HT-29 (cell line): ENCODE data around the gene PIGU. TPM values are rescaled to one million over a fixed set of nuclear protein-coding genes. Genes with fewer than 3 reads are reported as not detected.
"Not testable (repeated sequence)": the region's sequence is repeated elsewhere in the genome, so short reads cannot be mapped to it uniquely, and the experiment has no call there.

Experiments used
- DNase-seq: peaks from one replicate; pipeline ENCODE4 v3.0.0-alpha.2; 2015; ENCODE audit warnings: low spot score
- total RNA-seq: library from RNA; depleted of rRNA; stranded (reverse); fragments of >200 nt; shearing (Covaris generic); gene quantifications from 2 replicates; pipeline ENCODE4 v1.2.3, GENCODE V29; 2014

Gene PIGU
- total RNA-seq, 1 experiment from 2014 or later = 36.2 TPM

- no peak for DNase-seq
These were observed 141.5 kb downstream of the PIGU start for GRCh38 chr20:34535301-34535840.

GRCh38 chr20:34534391-34535165 lies 142.3 kb downstream of the PIGU start:
- no peak for DNase-seq

- DNase-seq = no peak
These were observed 144.1 kb downstream of the PIGU start for GRCh38 chr20:34532756-34533155.

DNA sequence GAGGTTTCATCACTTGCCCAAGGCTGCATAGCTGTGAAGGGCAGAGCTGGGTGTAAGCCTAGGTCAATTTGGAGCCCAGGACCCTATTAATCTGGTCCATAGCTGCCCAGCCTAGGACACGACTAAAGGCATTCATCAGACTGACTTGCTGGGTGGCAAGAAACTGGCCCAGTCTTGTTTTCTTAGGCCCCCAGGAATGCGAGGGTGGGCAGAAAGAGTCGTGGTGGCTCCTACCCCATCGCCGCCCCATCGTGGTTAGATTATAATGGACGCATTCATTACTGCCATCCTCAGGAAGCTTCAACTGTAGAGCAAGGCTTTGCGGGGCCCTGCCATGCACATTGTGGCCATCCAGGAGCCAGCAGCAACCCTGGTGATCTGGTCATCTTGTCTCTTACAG lies 144.6 kb downstream of the PIGU start:
- peak; percentile 83 for DNase-seq

DNA sequence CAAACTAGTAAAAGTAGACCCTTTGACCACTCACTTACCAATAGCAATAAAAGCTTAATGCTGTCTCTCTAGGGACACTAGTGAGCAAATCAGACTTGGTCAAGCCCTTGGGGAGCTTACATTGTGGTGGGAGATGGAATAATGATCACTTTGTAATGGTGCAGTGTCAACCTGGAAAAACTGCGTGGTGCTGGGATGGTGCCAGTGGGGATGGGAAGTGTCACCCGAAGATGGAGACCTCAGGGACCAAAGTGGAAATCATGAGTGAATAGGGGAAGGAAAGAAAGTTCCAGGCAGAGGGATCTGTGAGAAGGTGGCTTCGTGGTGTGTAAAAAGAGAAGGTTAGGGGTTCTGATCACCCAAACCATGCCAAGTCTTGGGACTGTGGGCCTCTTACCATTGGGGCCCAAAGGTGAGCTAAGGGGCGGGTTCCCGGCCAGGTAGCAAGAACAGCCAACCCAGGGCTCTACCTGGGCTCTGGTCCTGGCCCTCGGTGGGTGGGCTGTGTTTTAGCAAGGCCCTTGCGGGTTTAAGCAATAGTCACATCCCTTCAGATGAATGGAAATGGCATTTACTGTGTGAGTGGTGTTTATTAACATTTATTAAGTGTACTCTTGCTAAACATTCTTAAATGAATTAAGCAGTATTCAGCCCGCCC lies 145.2 kb downstream of the PIGU start:
- no peak for DNase-seq

- no peak for DNase-seq
These were observed 146.6 kb downstream of the PIGU start for GRCh38 chr20:34530342-34530741.

DNA sequence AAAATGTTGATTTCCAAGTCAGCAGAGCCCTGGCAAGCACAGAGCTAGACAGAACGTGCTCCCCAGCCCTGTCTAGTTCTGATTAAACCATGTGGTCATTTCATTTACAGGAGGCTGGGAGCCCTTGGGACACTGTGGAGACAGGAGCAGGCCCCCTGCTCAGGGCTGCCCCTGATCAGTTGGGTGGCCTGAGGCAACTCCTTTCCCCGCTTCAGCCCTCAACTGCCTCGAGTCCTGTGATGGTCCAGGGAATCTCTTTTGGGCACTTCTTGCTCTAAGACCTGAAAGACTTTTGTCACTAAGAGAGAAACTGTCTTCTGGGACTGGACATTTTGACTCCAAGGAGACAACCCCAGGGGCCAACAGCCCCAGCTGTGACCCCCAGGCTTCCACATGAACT lies 147.2 kb downstream of the PIGU start:
- DNase-seq = no peak

GRCh38 chr20:34528921-34529297 lies 148.0 kb downstream of the PIGU start:
- no peak for DNase-seq

GRCh38 chr20:34527016-34527415 lies 149.9 kb downstream of the PIGU start:
- DNase-seq = no peak

- DNase-seq = no peak
These were observed 150.4 kb downstream of the PIGU start for GRCh38 chr20:34526466-34526865.

DNA sequence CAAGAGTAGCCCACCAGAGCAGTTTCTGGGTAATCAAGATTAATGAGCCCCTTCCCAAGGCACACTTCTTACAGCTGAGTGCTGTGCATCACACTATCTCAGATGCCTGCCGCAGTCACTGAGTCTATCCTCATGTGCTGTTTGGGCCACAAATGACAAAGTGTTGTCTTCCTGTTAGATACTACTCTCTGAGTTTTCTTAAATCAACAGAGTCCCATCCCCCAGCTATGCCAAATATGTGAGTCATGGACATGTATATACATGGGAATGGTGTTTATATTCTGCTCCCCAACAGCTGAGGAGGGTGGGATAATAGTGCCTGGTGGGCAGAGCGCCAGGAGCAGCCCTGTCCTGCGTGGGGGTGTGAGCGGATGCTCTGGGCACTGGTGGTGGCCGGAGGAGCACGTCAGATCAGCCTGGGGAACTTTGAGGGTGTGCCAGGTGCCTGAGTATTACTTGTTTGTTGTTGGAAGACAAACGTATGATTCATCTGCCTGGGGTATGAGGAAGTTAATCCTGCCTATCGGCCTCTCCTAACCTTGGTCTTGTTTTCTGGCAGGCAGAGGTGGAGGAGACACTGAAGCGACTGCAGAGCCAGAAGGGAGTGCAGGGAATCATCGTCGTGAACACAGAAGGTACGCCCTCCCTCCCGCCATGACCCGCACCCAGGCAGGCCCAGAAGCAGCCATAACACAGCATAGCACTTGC lies 151.0 kb downstream of the PIGU start:
- peak; percentile 99 for DNase-seq

DNA sequence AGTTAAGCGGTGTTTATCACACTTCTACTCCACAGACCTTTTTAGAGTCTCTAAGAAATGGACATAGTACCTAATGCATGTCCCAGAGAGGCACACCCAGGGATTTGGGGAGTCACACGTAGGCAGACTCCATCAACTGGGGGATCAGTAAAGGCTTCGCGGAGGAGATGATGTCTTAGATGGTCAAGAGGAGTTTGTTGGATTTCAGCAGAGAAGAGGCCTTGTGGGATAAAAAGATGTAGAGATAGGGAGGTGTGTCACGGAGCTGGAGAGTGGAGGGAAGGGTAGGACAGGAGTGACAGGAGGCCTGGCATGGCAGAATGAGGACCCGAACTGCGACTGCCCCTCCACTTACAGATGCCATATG lies 151.6 kb downstream of the PIGU start:
- no peak for DNase-seq

DNA sequence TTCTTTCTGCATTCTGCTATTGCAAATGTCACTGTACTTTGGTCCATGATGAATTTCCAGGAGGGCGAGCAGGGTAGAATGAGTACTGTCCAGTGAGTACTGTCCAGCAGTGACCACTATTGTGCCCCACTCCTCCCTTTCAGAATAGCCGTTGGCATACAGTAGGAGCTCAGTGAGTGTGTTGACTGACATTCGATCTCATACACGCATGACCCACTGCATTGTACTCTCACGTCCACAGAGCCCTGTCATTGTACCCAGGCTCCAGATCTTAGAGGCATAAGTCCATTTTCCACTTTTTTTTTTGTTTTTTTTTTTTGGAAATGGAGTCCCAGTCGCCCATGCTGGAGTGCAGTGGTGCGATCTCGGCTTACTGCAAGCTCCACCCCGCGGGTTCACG lies 152.5 kb downstream of the PIGU start:
- no peak for DNase-seq

DNA sequence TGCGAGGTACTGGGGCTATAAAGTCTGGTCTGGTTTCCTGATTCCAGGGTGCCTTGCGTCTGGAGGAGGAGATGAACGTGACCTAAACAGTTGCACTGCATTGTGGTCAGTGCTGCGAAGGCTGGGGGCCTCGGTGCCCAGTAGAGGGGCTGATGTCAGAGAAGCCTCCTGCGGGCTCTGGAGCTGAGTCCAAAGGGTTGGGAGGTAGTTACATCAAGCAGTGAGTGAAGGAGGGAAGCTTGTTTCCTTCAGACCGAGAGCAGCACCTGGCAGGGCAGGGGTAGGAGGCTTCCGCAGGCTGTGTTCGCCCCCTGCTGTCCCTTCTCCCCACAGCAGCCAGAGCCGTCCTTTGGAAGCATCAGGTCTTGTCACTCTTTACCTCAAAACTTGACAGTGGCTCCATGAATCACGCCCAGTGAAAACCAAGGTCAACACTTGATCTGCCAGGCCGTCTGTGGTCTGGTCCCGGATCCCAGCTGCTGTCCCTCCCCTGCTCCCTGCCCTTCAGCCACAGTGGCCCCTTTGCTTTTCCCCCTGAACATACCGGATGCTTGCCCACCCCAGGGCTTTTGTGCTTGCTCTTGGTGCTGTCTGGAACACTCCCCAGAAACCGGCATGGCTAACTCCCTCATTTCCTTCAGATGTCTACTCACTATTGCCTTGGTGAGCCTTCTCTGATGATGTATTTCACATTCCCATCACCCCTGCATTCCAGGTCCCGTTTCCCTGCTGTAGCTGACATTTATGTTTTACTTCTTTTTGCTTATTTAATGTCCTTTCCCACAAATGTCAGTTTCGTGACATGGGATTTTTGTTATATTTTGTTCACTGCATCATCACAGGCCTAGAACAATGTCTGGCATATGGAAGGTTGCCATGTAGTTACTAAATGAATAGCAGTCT lies 153.7 kb downstream of the PIGU start:
- peak; percentile 96 for DNase-seq

GRCh38 chr20:34519841-34520240 lies 157.1 kb downstream of the PIGU start:
- DNase-seq = not testable (repeated sequence)

- not testable (repeated sequence) for DNase-seq
These were observed 158.0 kb downstream of the PIGU start for GRCh38 chr20:34518863-34519262.

DNA sequence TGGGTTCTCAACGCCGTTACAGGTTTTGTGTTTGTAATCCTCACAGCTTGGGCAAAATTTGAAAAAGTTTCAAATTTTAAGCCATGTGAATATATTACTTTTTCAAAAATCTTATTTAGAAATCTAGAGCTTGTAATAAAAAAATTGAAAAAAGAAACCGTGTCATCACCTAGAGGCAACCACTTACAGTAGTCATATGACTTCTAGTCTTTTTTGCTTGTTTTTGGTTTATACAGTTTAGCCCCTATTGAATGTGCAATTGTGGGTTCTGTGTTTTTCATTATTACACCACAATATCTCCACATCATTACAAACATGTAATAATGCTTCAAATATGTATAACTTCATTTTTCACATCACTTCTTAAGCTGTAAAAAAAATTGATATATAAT lies 159.8 kb downstream of the PIGU start:
- DNase-seq = no peak

GRCh38 chr20:34516247-34517113 lies 160.4 kb downstream of the PIGU start, which contains the start of gene DYNLRB1:
Gene DYNLRB1, plus strand, starts transcription at chr20:34516422. Its CDS starts 37 bp downstream, at chr20:34516459.
- DNase-seq = peak; percentile 100

GRCh38 chr20:34515484-34516246 lies 161.2 kb downstream of the PIGU start:
- DNase-seq = peak; percentile 92
